HepG2 (cell line): ENCODE data around the gene DIPK1B. TPM values are rescaled to one million over a fixed set of nuclear protein-coding genes. Genes with fewer than 3 reads are reported as not detected.

Experiments used
- AGO2 ChIP-seq: fragments of 200-400 bp; formaldehyde crosslinking; optimal IDR thresholded peaks from 2 replicates; pipeline ENCODE3; 2017; ENCODE audit warnings: mild to moderate bottlenecking, low read depth, low read length, moderate library complexity
- BRD4 ChIP-seq: sonication (generic); formaldehyde crosslinking; IDR thresholded peaks from 2 replicates; pipeline ENCODE4 v1.4.0; 2020; ENCODE audit warnings: missing genetic modification reagents
- CCAR2 ChIP-seq: fragments of 200-400 bp; formaldehyde crosslinking; optimal IDR thresholded peaks from 2 replicates; pipeline ENCODE3; 2018; ENCODE audit warnings: low read depth, mild to moderate bottlenecking, low read length, moderate library complexity
- GABPB1 ChIP-seq: IDR thresholded peaks from 2 replicates; pipeline ENCODE4 v1.6.1; 2016; ENCODE audit warnings: mild to moderate bottlenecking, missing genetic modification reagents, moderate library complexity, missing compliant biosample characterization
- NR2F1 ChIP-seq, 2 experiments: fragments of 450-650 bp in 1 of 2; formaldehyde crosslinking in 1 of 2; IDR thresholded peaks; 2 replicates each; pipeline versions ENCODE4 v1.5.0 to v1.6.1; 2016 to 2020; ENCODE audit warnings: mild to moderate bottlenecking in 1 of 2, missing compliant biosample characterization in 1 of 2, missing genetic modification reagents in 1 of 2, moderate library complexity in 1 of 2
- REXO4 ChIP-seq: sonication (generic); formaldehyde crosslinking; IDR thresholded peaks from 2 replicates; pipeline ENCODE4 v1.8.0; 2022; ENCODE audit warnings: missing genetic modification reagents, mild to moderate bottlenecking, borderline replicate concordance
- THAP8 ChIP-seq: sonication (generic); formaldehyde crosslinking; IDR thresholded peaks from 2 replicates; pipeline ENCODE4 v1.5.1; 2020; ENCODE audit warnings: missing genetic modification reagents, mild to moderate bottlenecking, borderline replicate concordance
- ZFX ChIP-seq: sonication (generic); formaldehyde crosslinking; IDR thresholded peaks from 2 replicates; pipeline ENCODE4 v1.4.0; 2020; ENCODE audit warnings: mild to moderate bottlenecking, low read depth, missing genetic modification reagents, moderate library complexity
- ZNF207 ChIP-seq: fragments of 450-650 bp; IDR thresholded peaks from 2 replicates; pipeline ENCODE4 v1.6.1; 2016; ENCODE audit warnings: antibody characterized with exemption, borderline replicate concordance
- ZNF24 ChIP-seq: fragments of 450-650 bp; IDR thresholded peaks from 2 replicates; pipeline ENCODE4 v1.6.1; 2017; ENCODE audit warnings: antibody characterized with exemption, mild to moderate bottlenecking
- ZNF350 ChIP-seq: sonication (generic); formaldehyde crosslinking; IDR thresholded peaks from 2 replicates; pipeline ENCODE4 v1.4.0; 2020; ENCODE audit warnings: mild to moderate bottlenecking, low read depth, missing genetic modification reagents, borderline replicate concordance
- ZNF850 ChIP-seq: sonication (generic); formaldehyde crosslinking; conservative IDR thresholded peaks from 2 replicates; pipeline ENCODE4 v1.9.0; 2021; ENCODE audit warnings: mild to moderate bottlenecking, missing genetic modification reagents
- ZNF883 ChIP-seq: sonication (generic); formaldehyde crosslinking; IDR thresholded peaks from 2 replicates; pipeline ENCODE4 v1.5.1; 2020; ENCODE audit warnings: mild to moderate bottlenecking, missing genetic modification reagents; ENCODE audit errors: not compliant biosample characterization
- polyA plus RNA-seq, 8 experiments: library from polyadenylated mRNA; depleted of rRNA in 3 of 8; stranded (reverse) in 7 of 8; unstranded in 1 of 8; fragments of >200 nt; fragmentation: Illumina TruSeq in 4 of 8; extraction: Trizol in 4 of 8; gene quantifications; 2 replicates each; pipeline versions ENCODE4 v1.2.1 to v1.2.3, GENCODE V29; 2011 to 2016; ENCODE audit warnings: low read depth in 4 of 8, missing spikeins in 1 of 8, mixed read lengths in 1 of 8; ENCODE audit not compliant: insufficient read depth in 1 of 8
- total RNA-seq, 5 experiments: library from RNA; depleted of rRNA; stranded (reverse); fragments of >200 nt; fragmentation: Illumina TruSeq; extraction: Trizol; gene quantifications; 2 replicates each; pipeline ENCODE4 v1.2.3, GENCODE V29; 2016; ENCODE audit warnings: low read depth in 1 of 5
- TF ChIP-seq, protein P1 (sequence below): IDR thresholded peaks from 2 replicates; pipeline ENCODE4 v1.6.1; 2016; ENCODE audit warnings: missing compliant biosample characterization, missing genetic modification reagents, borderline replicate concordance
- TF ChIP-seq, protein P2 (sequence below): sonication (generic); formaldehyde crosslinking; IDR thresholded peaks from 2 replicates; pipeline ENCODE4 v1.5.0; 2020; ENCODE audit warnings: missing genetic modification reagents
- TF ChIP-seq, protein P3 (sequence below): sonication (generic); formaldehyde crosslinking; IDR thresholded peaks from 2 replicates; pipeline ENCODE4 v1.8.0; 2022; ENCODE audit warnings: missing genetic modification reagents, mild to moderate bottlenecking, inconsistent platforms, borderline replicate concordance
- TF ChIP-seq, protein P4 (sequence below): sonication (generic); formaldehyde crosslinking; IDR thresholded peaks from 2 replicates; pipeline ENCODE4 v1.4.0; 2020; ENCODE audit warnings: mild to moderate bottlenecking, missing genetic modification reagents
- TF ChIP-seq, protein P5 (sequence below): sonication (generic); formaldehyde crosslinking; IDR thresholded peaks from 2 replicates; pipeline ENCODE4 v1.5.0; 2020; ENCODE audit warnings: missing genetic modification reagents
- TF ChIP-seq, protein P6 (sequence below): sonication (generic); formaldehyde crosslinking; IDR thresholded peaks from 2 replicates; pipeline ENCODE4 v1.5.1; 2020; ENCODE audit warnings: mild to moderate bottlenecking, missing genetic modification reagents, moderate library complexity

Gene DIPK1B
- total and polyA plus RNA-seq, 2 of the 13 experiments (the other 11 are each of a cell fraction or from before 2014, with no cell fraction given): 0.18 to 3.9 TPM

- TF ChIP-seq, protein P1, sequence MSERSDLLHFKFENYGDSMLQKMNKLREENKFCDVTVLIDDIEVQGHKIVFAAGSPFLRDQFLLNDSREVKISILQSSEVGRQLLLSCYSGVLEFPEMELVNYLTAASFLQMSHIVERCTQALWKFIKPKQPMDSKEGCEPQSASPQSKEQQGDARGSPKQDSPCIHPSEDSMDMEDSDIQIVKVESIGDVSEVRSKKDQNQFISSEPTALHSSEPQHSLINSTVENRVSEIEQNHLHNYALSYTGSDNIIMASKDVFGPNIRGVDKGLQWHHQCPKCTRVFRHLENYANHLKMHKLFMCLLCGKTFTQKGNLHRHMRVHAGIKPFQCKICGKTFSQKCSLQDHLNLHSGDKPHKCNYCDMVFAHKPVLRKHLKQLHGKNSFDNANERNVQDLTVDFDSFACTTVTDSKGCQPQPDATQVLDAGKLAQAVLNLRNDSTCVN (CRISPR knock-in tag): no peak
- no peak for TF ChIP-seq ZNF350 (CRISPR knock-in tag)
- TF ChIP-seq, protein P2, sequence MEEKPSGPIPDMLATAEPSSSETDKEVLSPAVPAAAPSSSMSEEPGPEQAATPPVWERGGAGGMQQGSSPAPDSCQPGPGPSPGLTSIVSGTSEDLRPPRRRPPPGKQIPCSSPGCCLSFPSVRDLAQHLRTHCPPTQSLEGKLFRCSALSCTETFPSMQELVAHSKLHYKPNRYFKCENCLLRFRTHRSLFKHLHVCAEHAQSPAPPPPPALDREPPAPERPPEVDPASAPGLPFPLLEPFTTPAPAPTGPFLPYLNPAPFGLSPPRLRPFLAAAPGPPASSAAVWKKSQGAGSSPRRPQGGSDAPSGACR (CRISPR knock-in tag): peak; percentile 84; the same call in 1 of the 2 replicates
- TF ChIP-seq ZNF207: no peak
- TF ChIP-seq CCAR2: no peak
- peak; percentile 76; the same call in 1 of the 2 replicates for TF ChIP-seq BRD4 (CRISPR knock-in tag)
- TF ChIP-seq, protein P3, sequence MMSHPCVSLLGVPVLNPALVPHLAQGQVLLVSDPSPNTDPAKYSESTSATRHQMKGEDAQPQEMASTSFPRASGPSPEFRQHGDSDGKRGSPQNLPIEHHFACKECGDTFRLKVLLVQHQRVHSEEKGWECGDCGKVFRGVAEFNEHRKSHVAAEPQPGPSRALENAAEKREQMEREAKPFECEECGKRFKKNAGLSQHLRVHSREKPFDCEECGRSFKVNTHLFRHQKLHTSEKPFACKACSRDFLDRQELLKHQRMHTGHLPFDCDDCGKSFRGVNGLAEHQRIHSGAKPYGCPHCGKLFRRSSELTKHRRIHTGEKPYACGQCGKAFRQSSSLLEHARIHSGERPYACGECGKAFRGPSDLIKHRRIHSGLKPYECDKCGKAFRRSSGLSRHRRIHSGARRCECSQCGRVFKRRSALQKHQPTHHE (CRISPR knock-in tag): peak; percentile 16; the same call in 1 of the 2 replicates
- no peak; the same call in 1 of the 2 replicates for TF ChIP-seq THAP8 (CRISPR knock-in tag)
- TF ChIP-seq, protein P4, sequence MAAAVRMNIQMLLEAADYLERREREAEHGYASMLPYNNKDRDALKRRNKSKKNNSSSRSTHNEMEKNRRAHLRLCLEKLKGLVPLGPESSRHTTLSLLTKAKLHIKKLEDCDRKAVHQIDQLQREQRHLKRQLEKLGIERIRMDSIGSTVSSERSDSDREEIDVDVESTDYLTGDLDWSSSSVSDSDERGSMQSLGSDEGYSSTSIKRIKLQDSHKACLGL: no peak; the same call in 1 of the 2 replicates
- TF ChIP-seq, protein P5, sequence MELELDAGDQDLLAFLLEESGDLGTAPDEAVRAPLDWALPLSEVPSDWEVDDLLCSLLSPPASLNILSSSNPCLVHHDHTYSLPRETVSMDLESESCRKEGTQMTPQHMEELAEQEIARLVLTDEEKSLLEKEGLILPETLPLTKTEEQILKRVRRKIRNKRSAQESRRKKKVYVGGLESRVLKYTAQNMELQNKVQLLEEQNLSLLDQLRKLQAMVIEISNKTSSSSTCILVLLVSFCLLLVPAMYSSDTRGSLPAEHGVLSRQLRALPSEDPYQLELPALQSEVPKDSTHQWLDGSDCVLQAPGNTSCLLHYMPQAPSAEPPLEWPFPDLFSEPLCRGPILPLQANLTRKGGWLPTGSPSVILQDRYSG (CRISPR knock-in tag): no peak
- TF ChIP-seq ZNF850 (CRISPR knock-in tag): peak; percentile 97
- peak; percentile 77 for TF ChIP-seq ZNF883 (CRISPR knock-in tag)
- no peak; the same call in 1 of the 2 replicates for TF ChIP-seq ZFX (CRISPR knock-in tag)
- TF ChIP-seq, protein P6, sequence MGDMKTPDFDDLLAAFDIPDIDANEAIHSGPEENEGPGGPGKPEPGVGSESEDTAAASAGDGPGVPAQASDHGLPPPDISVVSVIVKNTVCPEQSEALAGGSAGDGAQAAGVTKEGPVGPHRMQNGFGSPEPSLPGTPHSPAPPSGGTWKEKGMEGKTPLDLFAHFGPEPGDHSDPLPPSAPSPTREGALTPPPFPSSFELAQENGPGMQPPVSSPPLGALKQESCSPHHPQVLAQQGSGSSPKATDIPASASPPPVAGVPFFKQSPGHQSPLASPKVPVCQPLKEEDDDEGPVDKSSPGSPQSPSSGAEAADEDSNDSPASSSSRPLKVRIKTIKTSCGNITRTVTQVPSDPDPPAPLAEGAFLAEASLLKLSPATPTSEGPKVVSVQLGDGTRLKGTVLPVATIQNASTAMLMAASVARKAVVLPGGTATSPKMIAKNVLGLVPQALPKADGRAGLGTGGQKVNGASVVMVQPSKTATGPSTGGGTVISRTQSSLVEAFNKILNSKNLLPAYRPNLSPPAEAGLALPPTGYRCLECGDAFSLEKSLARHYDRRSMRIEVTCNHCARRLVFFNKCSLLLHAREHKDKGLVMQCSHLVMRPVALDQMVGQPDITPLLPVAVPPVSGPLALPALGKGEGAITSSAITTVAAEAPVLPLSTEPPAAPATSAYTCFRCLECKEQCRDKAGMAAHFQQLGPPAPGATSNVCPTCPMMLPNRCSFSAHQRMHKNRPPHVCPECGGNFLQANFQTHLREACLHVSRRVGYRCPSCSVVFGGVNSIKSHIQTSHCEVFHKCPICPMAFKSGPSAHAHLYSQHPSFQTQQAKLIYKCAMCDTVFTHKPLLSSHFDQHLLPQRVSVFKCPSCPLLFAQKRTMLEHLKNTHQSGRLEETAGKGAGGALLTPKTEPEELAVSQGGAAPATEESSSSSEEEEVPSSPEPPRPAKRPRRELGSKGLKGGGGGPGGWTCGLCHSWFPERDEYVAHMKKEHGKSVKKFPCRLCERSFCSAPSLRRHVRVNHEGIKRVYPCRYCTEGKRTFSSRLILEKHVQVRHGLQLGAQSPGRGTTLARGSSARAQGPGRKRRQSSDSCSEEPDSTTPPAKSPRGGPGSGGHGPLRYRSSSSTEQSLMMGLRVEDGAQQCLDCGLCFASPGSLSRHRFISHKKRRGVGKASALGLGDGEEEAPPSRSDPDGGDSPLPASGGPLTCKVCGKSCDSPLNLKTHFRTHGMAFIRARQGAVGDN: peak; percentile 76
- peak; percentile 76 for TF ChIP-seq REXO4 (CRISPR knock-in tag)
- peak; percentile 10; the same call in 1 of the 2 replicates for TF ChIP-seq GABPB1 (CRISPR knock-in tag)
- no peak for TF ChIP-seq ZNF24
- TF ChIP-seq NR2F1 (CRISPR knock-in tag; IDR thresholded peaks at IDR 0.05): no peak
- peak; percentile 72 for TF ChIP-seq AGO2
These were observed 16.3 kb downstream of the DIPK1B start (continued) for GRCh38 chr9:136728548-136729123.
